Activated naive CD4-positive, alpha-beta T cell treated with Interleukin-2 at 50 U/mL for 16 hours (primary cell): ENCODE measurements around the gene CDC6.
A peak's percentile ranks its signal among the peaks of the same experiment; 100 is the strongest.
"Not testable (repeated sequence)": the region's sequence is repeated elsewhere in the genome, so short reads cannot be mapped to it uniquely, and the experiment has no call there.

Experiments
- DNase-seq: peaks from one replicate; pipeline ENCODE4 v3.0.0-alpha.2; 2020

The CDC6 gene

GRCh38 chr17:40290629-40291280, 3.1 kb downstream of the CDC6 start:
- peak; percentile 32 for DNase-seq

DNA sequence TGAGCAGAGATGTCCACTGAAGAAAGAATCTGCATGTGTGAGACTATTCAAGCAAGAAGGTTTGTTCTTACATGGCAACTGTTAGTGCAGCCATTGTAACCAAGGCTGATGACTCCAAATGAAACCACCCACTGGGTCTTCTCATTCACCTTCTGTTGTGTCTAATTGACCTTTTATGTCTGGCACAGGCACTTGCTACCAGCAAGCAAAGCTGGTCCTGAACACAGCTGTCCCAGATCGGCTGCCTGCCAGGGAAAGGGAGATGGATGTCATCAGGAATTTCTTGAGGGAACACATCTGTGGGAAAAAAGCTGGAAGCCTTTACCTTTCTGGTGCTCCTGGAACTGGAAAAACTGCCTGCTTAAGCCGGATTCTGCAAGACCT, 3.6 kb downstream of the CDC6 start:
- DNase-seq, result no peak

- no peak for DNase-seq
These were observed 5.7 kb downstream of the CDC6 start for GRCh38 chr17:40293363-40293762.

DNA sequence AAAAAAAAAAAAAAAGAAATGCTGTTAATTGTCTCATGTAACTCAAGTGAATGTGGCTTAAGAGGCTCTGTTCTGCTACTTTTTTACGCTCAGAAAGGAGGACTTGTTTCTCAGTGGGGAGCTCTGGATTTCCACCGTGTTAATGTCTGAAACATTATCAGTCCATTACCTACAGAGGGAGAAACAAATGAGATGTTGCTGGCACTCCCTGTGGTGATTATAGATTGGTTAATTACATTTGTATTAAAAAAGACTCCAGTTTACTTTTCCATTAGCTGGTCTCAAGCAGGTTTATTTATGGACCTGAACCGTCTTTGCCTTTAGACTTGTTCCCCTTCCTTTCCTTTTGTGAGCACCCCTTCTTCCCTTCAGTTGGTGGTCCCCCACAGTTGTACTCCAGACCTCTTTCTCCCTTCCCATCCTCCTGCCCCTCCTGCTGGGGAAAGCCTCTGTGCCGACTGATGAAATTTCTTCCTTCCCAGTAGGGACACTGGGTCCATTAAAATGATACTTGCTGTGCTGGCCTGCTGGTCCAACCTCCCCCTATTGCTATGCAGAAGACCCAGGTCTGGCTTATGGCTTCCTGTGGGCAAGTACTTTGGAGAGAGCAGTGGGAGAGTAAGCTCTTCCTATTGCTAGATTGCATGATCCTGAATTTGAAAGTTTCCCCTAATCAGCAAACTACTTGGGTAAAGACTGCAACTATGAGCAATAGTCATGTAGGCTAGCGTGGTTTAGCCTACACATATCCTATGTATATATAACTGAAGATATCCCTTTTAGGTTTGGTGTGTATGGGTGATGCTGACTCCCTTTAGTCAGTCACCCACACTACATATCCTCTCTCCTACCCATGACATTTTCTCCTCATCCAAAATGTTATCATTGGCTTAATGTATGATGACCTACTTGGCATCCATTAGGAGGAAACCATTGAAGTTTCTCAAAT, 8.1 kb downstream of the CDC6 start:
- DNase-seq, result no peak

GRCh38 chr17:40297511-40297910, 9.8 kb downstream of the CDC6 start:
- no peak for DNase-seq

GRCh38 chr17:40298726-40299125, 11.0 kb downstream of the CDC6 start:
- no peak for DNase-seq

- not testable (repeated sequence) for DNase-seq
These were observed 11.6 kb downstream of the CDC6 start for GRCh38 chr17:40299159-40299757.

DNA sequence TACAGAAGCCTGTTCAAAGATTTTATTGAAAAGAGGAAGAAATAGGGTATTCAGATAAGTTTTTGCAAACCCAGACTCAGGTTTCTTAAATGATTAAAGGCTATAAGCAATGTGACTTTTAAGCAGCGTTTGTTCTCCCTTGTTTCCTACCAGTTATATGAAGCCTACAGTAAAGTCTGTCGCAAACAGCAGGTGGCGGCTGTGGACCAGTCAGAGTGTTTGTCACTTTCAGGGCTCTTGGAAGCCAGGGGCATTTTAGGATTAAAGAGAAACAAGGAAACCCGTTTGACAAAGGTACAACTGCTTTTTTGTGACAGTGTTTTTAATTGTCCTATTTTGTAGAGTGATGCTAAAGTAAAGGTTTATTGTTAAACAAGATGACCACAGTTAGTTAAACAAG, 13.6 kb downstream of the CDC6 start:
- DNase-seq, result no peak

- DNase-seq, result peak; percentile 52
These were observed 15.5 kb downstream of the CDC6 start for GRCh38 chr17:40303009-40303657.

DNA sequence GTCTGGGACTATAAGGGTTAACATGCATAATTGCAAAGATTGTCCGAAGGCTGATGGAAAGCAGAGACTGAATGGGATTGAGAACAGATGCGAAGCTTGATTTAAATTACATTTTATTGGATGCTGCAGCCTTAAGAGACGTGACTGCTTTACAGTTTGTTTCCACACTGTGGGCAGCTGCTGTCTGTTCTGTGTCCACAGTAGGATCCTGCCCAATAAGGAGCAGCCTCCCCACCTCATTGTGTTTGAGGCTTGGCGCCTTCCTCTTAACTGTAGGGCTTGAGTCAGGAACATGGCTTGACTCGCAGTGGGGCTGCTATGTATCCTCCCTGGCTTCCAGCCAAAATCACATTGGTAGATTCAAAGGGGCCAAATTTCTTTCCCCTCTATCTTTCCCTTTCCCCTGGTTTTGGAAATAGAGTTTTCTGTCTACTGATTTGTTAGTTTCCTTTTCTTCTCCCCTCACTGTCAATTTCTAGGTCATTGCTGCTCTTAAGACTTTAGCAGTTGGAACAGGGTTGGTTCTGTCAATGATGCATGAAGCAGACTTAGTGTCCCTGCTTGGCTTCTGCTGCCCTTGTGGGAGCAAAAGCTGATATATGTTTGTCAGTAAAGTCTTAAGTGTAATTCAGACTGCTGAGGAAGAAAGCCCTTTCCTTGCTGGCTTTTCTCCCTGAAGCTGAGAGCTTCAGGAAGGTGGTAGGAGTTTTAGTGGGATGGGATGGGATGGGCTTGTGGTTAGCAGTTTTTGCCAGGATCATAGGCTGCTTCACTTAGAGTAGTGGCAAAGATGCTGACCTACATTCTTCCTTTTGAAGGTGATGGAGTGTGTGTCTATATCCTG, 16.3 kb downstream of the CDC6 start:
- no peak for DNase-seq

DNA sequence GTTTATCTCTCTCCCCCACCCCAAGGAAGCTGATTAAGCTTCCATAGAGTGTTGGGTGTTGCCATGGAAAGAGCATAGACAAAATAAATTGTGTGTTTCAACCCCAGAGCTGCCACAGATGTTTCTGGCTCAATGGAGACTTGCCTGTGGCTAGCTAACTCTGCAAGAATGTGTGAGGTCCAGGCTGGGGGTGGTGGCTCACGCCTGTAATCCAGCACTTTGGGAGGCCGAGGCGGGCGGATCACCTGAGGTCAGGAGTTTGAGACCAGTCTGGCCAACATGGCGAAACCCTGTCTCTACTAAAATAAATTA, 16.8 kb downstream of the CDC6 start:
- not testable (repeated sequence) for DNase-seq

DNA sequence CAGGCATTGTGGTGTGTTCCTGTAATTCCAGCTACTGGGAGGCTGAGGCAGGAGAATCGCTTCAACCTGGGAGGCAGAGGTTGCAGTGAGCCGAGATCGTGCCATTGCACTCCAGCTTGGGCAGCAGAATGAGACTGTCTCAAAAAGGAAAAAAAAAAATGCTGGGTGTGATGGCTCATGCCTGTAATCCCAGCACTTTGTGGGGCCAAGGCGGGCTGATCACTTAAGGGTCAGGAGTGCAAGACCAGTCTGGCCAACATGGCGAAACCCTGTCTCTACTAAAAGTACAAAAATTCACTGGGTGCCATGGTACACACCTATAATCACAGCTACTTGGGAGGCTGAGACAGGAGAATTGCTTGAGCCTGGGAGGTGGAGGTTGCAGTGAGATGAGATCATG, 17.2 kb downstream of the CDC6 start:
- DNase-seq, result not testable (repeated sequence)

GRCh38 chr17:40306395-40306794, 18.7 kb downstream of the CDC6 start:
- DNase-seq, result no peak

- no peak for DNase-seq
These were observed 19.5 kb downstream of the CDC6 start for GRCh38 chr17:40307001-40307730.

GRCh38 chr17:40307740-40308239, 20.1 kb downstream of the CDC6 start:
- DNase-seq, result no peak

DNA sequence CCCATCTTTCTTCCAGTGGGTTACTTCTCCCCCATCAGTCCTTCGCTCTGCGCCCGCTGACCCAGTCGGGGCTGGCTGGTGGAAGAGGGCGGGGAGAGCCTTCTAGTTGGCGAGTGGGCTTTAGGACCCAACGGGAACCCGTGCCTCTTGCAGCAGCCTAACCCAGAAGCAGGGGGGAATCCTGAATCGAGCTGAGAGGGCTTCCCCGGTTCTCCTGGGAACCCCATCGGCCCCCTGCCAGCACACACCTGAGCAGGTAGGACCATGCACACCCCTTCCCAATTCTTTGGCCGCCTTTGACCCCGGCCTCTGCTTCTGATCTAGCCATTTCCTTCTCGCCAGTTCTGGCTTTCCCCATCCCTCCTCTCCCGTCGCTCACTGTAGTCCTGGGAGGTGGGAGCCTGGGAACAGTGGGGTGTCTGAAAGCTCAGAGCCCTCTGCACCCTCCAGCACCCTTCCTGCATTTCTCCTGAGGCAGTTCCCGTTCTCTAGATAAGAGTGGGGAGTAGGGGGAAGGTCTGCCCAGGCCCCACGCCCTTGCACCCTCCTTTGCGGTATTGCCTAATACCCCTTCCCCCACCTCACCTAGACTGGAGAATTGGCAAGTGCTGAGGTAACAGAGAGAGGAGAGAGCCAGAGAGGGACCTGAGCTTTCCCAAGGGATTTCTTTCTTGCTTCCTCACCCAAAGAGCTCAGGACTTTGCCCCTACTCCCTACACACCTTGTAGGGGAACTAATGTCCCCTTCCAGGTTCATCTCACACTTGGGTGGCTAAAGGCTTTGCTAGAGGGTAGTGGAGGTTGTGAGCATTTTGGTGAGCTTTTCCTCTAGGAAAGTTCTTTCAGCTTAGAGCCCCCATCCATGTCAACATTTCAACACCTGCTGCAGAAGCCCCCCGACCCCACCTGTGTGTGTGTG, 21.6 kb downstream of the CDC6 start, which contains the start of gene RARA:
TSS of gene RARA (plus strand) at position 150 of the 918 bp plus-strand sequence. CDS start 22,039 bp downstream, outside the sequence.
- no peak for DNase-seq

DNA sequence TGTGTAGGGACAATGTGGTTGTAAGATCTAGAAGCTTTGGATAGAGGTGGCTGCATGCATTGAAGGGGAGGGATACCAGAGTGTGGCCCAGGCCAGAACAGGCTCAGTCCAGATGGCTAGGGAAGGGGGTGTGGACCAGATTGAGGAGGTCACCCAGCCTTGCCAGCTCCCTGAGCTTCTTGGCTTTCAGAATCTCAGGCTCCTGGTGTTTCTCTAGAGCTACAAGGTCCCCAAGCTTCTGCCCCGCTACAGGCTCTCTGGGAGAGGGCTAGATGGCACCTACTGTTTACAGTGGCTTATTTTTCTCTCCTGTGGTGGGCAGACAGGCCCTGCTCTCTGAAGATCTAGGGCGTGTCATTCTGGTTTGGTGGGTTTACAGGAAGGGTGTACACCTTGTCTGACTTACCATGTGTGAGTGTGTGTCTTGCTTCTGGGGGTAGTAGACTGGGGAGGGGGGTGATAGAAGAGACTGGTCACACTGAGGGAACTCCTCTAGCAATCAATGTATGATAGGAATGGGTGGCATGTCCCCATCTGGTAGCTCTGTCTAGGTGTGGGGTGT, 22.4 kb downstream of the CDC6 start:
- DNase-seq, result no peak

DNA sequence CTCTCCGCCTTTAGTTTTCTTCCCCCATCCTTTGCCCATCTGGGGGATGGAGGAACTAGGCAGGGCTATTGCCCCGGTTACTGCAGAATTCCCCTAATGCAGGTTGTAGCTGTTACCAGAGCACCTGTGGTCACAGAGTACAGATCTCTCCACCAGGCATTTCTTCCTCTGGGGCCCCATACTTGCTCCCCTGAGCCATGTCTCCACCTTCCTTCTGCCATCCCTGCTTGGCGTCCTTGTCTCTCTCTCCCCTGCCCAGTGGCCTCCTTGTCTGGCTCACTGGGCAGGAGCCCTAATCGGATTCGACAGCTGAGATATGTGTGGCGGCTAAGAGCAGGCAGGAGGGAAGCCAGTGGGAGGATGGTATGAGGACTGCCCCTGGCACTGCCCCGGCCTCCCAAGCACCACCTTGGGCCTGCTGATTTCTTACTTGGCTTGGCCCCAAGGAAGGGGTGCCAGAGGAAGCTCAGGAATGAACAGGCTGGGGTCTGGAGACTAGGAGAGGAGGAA, 23.3 kb downstream of the CDC6 start:
- no peak for DNase-seq

- no peak for DNase-seq
These were observed 23.9 kb downstream of the CDC6 start for GRCh38 chr17:40311575-40311974.
